NK-92 (cell line): Measurements from ENCODE around the gene TJP1.
"Not testable (repeated sequence)": the region's sequence is repeated elsewhere in the genome, so short reads cannot be mapped to it uniquely, and the experiment has no call there.

Experiments used
- DNase-seq: peaks from one replicate; lab custom pipeline; 2025; ENCODE audit not compliant: unreplicated experiment; lab: John Stamatoyannopoulos, UW

Gene TJP1

DNA sequence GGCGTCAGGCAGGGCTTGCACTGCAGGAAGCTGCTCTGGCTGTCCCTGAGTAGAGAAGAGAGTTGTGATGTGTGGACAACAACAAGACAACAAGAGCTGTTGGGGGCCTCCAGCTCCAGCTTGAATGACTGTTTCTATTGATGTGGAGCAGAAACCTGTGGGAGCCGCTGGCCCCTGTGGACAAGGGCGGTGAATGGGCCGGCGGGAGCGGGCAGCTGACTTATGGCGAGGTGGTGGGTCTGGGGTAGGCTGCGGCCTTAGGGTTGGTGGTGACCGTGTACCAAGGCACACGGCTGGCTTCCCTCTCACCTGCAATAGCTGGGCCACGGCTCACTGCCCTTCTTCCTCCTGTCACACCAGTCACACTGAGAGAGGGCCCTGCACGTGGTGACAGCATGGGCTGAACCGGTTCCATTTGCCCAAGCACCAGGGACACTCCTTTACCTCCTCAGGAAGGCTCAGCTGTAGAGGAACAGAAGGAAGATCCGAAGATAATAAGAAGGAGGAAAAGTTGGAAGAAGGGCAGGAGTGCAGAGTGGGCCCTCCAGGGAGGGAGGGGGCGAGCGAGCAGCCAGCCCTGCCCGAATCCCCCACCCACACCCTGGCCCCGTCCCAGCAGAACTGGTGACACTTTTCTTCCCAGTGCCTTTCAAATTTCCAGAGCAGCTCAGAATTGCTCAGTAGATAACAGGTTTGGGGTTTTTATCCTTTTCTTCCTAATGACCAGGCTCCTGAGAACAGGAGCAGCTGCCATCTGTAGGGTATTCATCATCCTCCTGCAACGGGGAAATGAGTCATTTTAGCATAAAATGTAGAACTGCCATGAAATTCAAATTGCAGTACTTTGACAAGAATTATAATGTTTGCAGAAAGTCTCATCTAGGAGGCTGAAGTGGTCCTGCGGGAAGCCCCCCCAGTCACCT is 136.9 kb downstream of the TJP1 start:
- no peak for DNase-seq

DNA sequence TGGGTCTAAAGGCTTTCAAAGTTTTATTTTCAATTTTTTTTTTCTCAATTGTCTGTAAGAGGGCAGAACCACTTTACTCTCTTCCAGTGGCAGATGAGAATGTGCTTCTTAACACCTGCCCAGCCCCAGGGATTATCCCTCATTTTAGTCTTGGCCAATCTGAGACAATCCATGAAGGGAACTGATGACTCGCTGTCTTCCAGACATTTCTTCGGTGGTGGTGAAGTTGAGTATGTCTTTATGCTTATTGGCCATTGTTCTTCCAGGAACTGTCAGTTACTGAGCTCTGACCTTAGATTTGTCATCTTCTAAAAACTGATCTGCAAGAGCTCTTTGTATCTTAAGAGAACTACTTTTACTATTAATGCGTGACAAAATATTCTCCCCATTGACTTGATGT is 139.5 kb downstream of the TJP1 start:
- no peak for DNase-seq

DNA sequence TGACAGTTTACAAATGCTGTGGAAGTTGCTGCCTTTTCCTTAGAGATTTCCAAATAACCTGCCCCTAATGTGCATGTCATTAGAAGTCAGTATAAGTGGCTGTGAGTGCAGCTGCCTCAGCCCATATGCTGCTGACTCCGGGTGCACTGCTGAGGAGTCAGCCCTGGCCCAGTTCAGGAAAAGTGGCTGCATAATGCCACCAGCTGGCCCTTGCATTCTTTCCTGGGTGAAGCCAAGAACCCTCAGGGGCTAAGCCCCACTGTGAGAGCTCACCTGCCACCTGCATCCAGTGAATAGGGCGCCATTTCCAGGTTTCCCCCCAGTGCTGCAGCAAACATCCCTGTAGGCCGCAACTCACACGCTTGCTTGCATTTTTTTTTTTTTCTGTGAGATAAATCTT is 139.9 kb downstream of the TJP1 start:
- DNase-seq, result no peak

DNA sequence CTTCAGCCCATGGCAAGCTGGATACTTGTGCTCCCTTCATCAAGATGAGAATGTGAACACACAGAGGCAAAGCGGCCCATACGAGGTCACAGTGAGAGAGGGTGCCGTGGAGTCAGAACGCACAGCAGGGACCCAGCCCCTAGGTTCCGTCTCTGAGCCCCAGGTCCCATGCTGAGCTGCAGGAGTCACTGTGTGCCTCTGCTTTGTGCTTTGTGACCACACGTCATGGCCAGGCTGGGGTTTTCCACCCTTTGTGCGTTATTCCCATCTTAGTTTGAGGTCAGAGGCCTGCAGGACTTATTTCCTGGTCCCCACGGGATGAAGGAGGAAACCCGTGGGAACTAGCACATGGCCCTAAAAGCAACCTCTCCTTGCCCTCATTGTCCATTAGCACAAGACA is 140.3 kb downstream of the TJP1 start:
- DNase-seq, result no peak

DNA sequence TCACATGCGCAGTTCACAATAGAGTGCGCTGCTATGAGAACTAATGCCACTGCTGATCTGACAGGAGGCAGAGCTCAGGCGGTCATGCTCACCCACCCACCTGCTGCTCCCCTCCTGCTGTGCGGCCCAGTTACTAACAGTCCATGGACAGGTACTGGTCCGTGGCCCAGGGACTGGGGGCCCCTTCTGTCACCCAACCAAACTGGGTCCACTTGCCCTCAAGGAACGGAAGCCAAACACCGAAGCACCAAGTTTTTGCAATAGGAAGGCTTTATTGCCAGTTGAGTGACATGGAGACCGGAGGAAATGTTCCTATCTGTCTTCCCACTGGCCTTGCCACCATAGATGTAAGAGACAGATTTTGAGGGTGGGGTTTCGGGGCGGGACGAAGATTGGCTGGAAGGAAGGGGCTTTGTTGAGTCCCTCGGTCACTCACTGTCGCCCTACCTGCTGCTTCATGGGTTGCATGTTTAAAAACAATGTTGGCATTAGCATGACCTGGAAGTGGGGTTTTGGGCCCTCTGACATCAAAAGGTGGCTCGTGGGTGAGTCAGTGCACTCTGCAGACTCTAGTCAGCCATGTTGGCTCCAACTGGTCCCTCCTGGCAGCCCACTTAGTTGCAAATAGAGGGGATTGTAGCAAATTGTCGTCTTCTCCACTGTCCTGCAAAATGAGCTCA is 141.0 kb downstream of the TJP1 start:
- DNase-seq, result no peak

DNA sequence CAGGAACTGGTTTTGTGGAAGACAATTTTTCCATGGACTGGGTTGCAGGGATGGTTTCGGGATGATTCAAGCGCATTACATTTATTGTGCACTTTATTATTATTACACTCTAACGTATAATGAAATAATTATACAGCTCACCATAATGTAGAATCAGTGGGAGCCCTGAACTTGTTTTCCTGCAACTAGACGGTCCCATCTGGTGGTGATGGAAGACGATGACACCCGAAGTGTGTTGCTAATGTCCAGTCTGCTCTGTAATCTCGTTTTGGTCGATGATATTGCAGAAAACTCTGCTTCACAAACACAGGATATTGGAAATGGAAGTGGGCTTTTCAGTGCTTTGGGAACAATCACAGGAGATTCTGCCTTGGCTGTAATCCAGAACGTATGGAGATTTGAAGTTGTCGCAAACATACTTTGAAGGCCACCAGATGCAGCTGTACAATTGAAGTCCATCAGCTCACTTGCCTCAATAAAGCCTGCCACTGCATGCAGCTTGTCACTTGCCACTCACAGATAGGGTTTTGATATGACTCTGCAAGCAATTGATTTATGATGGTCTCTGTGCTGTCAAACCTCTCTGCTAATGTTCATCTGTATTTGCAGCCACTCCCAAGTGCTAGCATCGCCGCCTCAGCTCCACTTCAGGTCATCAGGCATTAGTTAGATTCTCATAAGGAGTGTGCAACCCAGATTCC is 141.7 kb downstream of the TJP1 start:
- DNase-seq, result no peak

DNA sequence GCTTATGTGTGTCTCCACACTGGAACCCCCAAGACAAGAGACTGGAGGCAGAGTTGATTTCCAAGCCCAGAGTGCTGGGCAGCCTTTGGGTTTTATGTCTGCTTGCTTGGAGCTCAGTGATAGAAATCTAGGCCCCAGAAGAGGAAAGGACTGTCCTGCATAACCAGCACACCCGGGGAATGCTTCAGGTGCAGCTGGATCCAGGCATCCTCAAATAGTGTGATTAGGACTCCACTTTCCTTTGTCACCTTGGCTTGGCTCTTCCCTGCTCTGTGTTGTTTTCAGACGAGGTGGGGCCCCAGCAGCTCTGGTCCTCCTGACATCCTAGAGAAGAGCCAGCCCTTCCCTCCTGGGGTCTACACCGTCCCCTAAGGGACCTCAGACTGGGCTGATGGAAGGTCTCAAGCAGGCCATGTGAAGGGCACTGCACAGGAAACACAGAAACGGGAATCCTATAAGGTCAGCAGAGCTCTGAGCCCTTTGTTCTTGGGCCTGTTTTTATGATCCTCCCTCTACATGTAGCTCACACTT is 143.7 kb downstream of the TJP1 start:
- DNase-seq, result no peak

DNA sequence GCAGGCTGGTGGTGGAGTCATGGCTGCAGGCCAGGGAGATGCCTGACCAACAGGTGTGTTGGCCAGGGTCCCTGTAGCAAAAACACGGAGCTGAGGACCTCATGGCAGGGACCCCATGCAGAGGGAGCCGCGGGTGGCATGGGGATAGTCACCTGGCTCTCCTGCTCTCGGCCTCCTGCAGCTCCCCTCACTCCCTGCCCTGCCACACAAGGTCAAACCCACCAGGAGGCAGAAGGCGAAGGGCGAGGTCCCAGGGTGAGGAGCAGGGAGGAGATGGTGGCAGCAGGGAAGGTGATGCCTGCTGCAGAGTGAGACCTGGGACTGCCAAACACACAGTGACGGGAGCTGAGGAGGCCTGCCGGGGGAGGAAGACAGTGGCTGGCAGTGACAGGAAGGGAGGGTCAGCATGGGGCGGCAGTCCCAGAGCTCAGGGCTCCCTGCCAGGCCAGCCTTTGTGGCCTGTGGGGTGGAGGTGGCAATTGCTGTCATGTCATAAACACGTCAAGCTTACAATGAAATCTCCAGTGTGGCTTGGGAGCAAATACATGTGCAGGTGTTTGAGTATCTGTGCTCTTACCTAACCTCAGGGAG is 144.3 kb downstream of the TJP1 start:
- DNase-seq, result no peak

DNA sequence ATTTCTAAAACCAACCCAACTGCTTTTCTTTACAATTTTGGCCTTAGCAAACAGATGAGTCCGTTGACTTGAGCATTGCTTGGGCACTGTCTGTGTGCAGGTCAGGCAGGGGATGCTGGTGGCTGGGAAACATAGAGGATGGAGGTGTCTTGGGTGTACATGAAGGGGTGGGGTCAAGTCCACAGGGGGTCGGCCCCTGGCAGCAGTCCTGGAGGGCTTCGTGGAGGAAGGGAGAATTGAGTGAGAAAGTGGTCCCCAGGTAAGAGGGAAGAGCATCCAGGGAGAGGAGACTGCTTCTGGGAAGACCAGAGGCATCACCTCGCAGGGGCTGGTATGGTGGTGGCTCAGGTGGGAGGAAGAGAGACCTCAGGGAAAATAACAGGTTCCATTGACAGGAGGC is 144.8 kb downstream of the TJP1 start:
- no peak for DNase-seq

DNA sequence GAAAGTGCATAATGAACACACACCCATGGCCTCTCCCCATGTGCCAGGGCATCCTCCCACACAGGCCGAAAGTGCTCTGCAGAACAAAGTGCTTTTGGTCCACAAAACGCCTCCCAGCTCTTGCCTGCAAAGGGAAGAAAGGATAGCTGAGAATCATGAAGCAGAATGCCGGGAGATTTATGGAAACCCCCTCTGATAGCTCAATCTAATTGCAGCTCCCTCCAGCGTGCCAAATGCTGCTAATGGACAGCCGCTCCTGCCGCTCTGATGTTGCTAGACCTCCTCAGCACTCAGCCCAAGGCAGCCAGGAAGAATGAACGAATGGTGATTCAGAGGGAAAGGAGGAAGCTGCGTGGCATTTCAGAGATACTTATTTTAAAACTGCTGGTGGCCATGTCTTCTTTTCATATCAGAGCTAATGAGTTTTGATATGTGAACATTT is 145.3 kb downstream of the TJP1 start:
- no peak for DNase-seq

DNA sequence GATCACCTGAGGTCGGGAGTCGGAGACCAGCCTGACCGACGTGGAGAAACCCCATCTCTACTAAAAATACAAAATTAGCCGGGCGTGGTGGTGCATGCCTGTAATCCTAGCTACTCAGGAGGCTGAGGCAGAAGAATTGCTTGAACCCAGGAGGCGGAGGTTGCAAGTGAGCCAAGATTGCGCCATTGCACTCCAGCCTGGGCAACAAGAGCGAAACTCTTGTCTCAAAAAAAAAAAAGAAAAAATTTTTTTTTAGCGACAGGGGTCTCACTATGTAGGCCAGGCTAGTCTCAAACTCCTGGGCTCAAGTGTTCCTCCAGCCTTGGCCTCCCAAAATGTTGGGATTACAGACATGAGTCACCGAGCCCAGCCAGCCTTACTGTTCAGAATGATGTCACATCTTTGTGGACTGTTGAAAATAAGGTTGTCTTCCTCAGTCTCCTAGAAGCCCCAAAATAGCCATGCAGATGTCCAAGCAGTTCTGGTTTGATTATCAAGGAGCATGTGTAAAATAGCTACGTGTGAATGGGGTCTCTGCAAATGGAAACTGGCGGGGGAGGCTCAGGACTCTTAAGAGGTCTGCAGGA is 145.8 kb downstream of the TJP1 start:
- DNase-seq, result not testable (repeated sequence)

DNA sequence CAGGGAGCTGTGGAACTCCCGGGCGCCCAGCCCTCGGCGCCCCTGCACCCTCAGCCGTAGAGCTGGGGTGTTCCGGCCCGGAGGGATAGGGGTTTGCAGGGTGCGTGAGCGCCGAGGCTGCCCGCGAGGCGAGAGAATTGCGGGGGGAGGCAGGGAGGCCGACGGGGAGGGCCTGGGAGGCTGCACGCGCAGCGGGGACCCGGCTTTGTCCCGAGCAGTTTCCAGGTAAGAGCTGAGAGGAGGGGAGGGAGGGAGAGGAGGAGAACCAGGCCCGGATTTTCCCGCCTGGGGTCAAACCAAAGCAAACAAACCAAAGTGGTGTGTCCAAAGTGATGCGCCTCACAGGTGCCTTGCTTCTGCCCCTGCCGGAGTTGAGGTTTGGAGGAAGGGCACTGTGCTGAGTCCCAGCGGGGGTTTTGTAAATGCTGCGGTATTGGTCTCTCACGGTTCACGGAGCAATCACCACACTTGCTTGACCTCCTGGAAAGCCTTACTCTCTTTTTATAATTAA is 146.4 kb downstream of the TJP1 start:
- no peak for DNase-seq

DNA sequence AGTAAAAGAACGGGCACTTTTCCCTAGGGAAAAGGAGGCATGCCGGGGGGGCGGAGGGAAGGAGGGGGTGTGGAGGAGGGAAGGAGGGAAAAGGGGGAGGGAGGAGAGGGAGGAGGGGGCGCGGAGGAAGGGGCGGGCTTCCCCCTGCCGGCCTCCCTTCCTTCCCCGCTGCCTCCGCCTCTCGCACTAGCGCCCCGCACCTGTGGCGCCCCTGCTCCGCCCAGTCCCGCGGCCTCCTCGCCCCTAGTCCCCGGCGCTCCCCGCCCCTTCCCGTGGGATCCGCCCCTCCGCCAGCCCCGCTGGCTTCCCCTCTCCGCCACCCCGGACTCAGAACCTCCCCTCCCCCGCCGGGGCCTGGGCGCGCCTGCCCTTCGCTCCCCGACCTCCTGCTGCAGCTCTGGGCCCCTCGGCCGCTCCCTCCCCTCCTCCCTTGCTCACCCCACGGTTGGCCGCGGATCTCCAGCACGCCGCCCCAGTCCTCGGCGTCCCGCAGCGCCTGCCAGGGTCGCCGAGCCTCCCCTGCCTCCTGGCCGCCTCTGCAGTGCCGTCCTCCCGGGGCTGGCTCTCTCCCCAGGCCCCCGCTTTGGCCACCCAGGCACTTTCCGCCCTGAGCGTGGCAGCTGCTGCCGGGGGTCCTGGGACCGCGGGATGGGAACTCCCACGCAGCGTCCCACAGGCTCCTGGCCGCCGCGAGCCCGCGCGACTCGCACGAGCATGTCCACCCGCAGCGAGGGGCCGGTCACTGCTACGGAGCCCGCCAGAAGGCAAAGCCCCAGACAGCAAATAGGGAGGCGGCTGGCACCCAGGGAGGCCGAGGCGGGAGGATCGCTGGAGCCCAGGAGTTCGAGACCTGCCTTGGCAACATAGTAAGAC is 147.4 kb downstream of the TJP1 start:
- no peak for DNase-seq

DNA sequence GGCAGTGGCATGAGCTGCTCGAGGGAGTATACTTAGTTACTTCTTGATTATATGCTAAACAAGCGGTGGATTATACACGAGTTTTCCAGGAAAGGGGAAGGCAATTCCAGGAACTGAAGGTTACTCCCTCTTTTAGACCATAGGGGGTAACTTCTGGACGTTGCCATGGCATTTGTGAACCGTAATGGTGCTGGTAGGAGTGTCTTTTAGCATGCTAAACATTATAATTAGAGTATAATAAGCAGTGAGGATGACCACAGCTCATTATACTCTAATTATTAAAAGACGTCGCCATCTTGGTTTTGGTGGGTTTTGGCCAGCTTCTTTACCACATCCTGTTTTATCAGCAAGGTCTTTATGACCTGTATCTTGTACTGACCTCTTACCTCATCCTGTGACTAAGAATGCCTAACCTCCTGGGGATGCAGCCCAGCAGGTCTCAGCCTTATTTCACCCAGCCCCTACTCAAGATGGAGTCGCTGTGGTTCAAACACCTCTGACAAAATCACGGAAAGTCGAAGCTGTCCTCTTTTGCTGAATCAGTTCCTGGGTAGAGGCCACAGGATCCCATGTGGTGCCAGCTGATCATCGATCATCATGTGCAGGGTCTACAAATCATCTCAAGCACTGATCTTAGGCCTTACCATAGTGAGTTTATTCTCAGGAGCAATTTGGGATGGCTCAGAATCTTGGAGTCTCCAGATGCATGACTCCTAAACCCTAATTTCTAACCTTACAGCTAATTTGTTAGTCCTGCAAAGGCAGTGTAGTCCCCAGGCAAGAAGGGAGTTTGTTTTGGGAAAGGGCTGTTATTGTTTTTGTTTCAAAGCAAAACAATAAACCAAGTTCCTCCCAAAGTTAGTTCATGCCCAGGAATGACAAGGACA is 149.1 kb downstream of the TJP1 start:
- DNase-seq, result no peak

DNA sequence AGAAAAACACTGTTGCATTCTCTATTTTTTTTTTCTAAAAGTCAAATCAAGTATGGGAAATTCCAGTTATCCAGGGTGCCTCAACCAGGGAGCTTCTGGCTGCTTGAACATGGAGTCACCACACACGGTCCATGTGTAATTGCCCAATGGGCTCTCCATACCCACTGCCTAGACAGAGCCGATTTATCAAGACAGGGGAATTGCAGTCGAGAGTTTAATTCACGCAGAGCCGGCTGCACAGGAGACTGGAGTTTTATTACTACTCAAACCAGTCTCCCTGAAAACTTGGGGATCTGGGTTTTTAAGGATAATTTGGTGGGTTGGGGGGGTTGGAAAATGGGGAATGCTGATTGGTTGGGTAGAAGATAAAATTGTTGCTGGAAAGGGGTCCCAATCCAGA is 149.8 kb downstream of the TJP1 start:
- DNase-seq, result no peak

DNA sequence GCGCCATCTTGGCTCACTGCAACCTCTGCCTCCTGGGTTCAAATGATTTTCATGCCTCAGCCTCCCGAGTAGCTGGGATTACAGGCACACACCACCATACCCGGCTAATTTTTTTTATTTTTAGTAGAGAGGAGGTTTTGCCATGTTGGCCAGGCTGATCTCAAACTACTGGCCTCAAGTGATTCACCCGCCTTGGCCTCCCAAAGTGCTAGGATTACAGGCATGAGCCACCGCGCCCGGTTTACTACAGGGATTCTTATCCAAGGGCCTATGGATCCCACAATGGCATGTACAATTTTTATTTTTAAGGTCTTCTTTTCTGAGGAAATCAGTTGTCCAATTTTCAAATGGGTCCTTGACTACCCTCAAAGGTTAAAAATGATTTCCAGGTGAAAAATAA is 150.2 kb downstream of the TJP1 start:
- not testable (repeated sequence) for DNase-seq

DNA sequence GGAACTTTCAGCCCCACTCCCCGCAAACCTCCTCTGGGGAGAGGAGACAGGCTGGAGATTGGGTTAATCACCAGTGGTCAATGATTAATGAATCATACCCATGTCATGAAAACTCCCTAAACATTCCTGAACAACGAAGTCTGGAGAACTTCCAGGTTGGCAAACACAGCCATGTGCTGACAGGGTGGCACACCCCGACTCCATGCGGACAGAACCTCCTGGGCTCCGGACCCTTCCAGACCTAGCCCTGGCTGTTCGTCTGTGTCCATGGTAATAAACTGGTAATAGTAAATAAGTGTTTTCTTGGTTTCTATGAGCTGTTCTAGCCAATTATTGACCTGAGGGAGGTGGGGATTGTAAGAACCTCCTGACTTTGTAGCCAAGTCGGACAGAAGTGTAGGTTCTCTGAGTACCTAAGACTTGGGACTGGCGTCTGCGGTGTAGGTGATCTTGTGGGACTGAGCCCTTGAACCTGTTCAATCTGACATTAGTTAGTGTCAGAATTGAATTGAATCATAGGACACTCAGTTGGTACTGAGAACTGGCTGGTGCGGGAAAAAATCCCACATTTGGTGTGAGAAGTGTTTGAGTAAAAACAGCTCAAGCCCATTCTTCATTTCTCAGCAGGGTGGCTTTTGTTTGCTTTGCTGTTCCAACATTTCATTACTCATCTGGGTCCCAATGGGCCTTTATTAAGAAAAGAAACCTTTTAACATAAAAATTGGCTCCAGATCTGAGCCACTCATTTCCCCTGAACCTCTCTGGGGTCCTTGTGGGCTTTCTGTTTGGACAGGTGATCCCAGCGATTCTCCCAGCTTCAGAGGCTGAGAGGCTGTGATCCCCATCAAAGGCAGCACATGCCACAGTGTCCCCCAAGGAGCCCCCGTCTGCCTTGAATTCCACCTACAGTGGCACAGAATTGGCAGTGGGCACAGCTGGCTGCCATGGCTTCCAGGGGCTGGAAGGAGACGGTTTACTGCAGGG is 151.0 kb downstream of the TJP1 start:
- DNase-seq, result no peak
